GM23338 (cell line): ENCODE data around the gene SNAPIN. TPM values are rescaled to one million over a fixed set of nuclear protein-coding genes. Genes with fewer than 3 reads are reported as not detected.

Experiments
- ATAC-seq: fragments of 200-7000 bp; cut with Tn5 transposase; 3 replicates; pipeline ENCODE4 v1.9.1; 2020
- DNase-seq: peaks from one replicate; pipeline ENCODE4 v3.0.0-alpha.2; 2015; ENCODE audit warnings: low spot score
- H2AFZ ChIP-seq: fragments of 200-600 bp; sonication (generic); 2 replicates; pipeline ENCODE4 v1.8.0; 2016; ENCODE audit warnings: antibody characterized with exemption, mild to moderate bottlenecking, moderate library complexity
- H3F3A ChIP-seq: fragments of 200-600 bp; sonication (generic); replicated peaks from 2 replicates; pipeline ENCODE4 v1.8.0; 2017; ENCODE audit warnings: antibody characterized with exemption, mixed run types, low read depth
- H3K27ac ChIP-seq: fragments of 200-600 bp; sonication (generic); 2 replicates; pipeline ENCODE4 v1.6.1; 2016; ENCODE audit warnings: low read depth
- H3K27me3 ChIP-seq: fragments of 200-600 bp; sonication (generic); 2 replicates; pipeline ENCODE4 v1.8.0; 2016; ENCODE audit warnings: mild to moderate bottlenecking, mixed run types, moderate library complexity; ENCODE audit not compliant: insufficient read depth
- H3K36me3 ChIP-seq: fragments of 200-600 bp; sonication (generic); 2 replicates; pipeline ENCODE4 v1.8.0; 2016; ENCODE audit warnings: mild to moderate bottlenecking; ENCODE audit not compliant: insufficient read depth
- H3K4me1 ChIP-seq: fragments of 200-600 bp; sonication (generic); 2 replicates; pipeline ENCODE4 v1.8.0; 2016; ENCODE audit warnings: mild to moderate bottlenecking, moderate library complexity; ENCODE audit not compliant: insufficient read depth
- H3K4me2 ChIP-seq: fragments of 200-600 bp; sonication (generic); 2 replicates; pipeline ENCODE4 v1.7.1; 2017; ENCODE audit warnings: mixed run types
- H3K4me3 ChIP-seq: fragments of 200-600 bp; sonication (generic); 2 replicates; pipeline ENCODE4 v1.6.1; 2016; ENCODE audit warnings: mixed run types
- H3K79me2 ChIP-seq: fragments of 200-600 bp; sonication (generic); replicated peaks from 2 replicates; pipeline ENCODE4 v1.8.0; 2017; ENCODE audit warnings: mild to moderate bottlenecking; ENCODE audit not compliant: insufficient read depth
- H3K9me2 ChIP-seq: fragments of 200-600 bp; sonication (generic); 2 replicates; pipeline ENCODE4 v1.8.0; 2017; ENCODE audit not compliant: insufficient read depth
- H4K20me1 ChIP-seq: fragments of 200-600 bp; sonication (generic); replicated peaks from 2 replicates; pipeline ENCODE4 v1.8.0; 2017; ENCODE audit warnings: mild to moderate bottlenecking; ENCODE audit not compliant: insufficient read depth
- H3K27ac Mint-ChIP-seq: 2 replicates; pipeline ENCODE4 v1.8.0; 2020; ENCODE audit warnings: inconsistent platforms, mild to moderate bottlenecking, moderate library complexity, mixed read lengths
- H3K27me3 Mint-ChIP-seq: 3 replicates; pipeline ENCODE4 v1.8.0; 2022; ENCODE audit warnings: low read depth, mild to moderate bottlenecking, moderate library complexity, mixed read lengths, inconsistent platforms; ENCODE audit not compliant: insufficient read depth, poor library complexity
- H3K36me3 Mint-ChIP-seq: 3 replicates; pipeline ENCODE4 v1.8.0; 2021; ENCODE audit warnings: low read depth, mild to moderate bottlenecking, inconsistent platforms, moderate library complexity, mixed read lengths
- H3K4me1 Mint-ChIP-seq: 3 replicates; pipeline ENCODE4 v1.8.0; 2020; ENCODE audit warnings: mild to moderate bottlenecking, inconsistent platforms, mixed read lengths
- H3K4me3 Mint-ChIP-seq: 3 replicates; pipeline ENCODE4 v1.8.0; 2021; ENCODE audit warnings: moderate library complexity, mild to moderate bottlenecking, inconsistent platforms, mixed read lengths
- H3K9me3 Mint-ChIP-seq: 3 replicates; pipeline ENCODE4 v1.8.0; 2020; ENCODE audit warnings: moderate library complexity, mild to moderate bottlenecking, inconsistent platforms, mixed read lengths
- EZH2 ChIP-seq: fragments of 200-600 bp; sonication (generic); IDR thresholded peaks from one replicate; pipeline ENCODE4 v1.8.0; 2017; ENCODE audit warnings: antibody characterized with exemption, mild to moderate bottlenecking, low read depth; ENCODE audit not compliant: unreplicated experiment
- JUNB ChIP-seq: IDR thresholded peaks from one replicate; pipeline ENCODE4 v1.6.1; 2016; ENCODE audit warnings: antibody characterized with exemption; ENCODE audit not compliant: unreplicated experiment
- NANOG ChIP-seq: IDR thresholded peaks from 2 replicates; pipeline ENCODE4 v1.6.1; 2016; ENCODE audit warnings: antibody characterized with exemption, borderline replicate concordance
- POLR2AphosphoS5 ChIP-seq: IDR thresholded peaks from 2 replicates; pipeline ENCODE4 v1.6.1; 2016; ENCODE audit warnings: antibody characterized with exemption, low read depth
- REST ChIP-seq: IDR thresholded peaks from one replicate; pipeline ENCODE4 v1.6.1; 2018; ENCODE audit warnings: antibody characterized with exemption; ENCODE audit not compliant: unreplicated experiment
- ZNF114 ChIP-seq: fragments of 250-450 bp; sonication (Bioruptor Pico); IDR thresholded peaks from 2 replicates; pipeline ENCODE4 v1.5.0; 2020; ENCODE audit warnings: mild to moderate bottlenecking, moderate library complexity
- ZNF331 ChIP-seq: fragments of 250-450 bp; sonication (Bioruptor Pico); IDR thresholded peaks from 2 replicates; pipeline ENCODE4 v1.5.0; 2020; ENCODE audit warnings: low read depth, mild to moderate bottlenecking, moderate library complexity
- polyA plus RNA-seq: library from polyadenylated mRNA; unstranded; fragments of >200 nt; fragmentation: Nextera tagmentation; extraction: Ambion mirVana; gene quantifications from 2 replicates; pipeline ENCODE4 v1.2.1, GENCODE V29; 2016
- total RNA-seq: library from RNA; depleted of rRNA; stranded (reverse); fragments of >200 nt; shearing (Covaris generic); gene quantifications from 2 replicates; pipeline ENCODE4 v1.2.3, GENCODE V29; 2014
- TF ChIP-seq, protein P1 (sequence below): fragments of 250-450 bp; sonication (Bioruptor Pico); IDR thresholded peaks from 2 replicates; pipeline ENCODE4 v1.5.0; 2020; ENCODE audit warnings: mild to moderate bottlenecking, moderate library complexity
- TF ChIP-seq, protein P2 (sequence below): IDR thresholded peaks from 2 replicates; pipeline ENCODE4 v1.6.1; 2016; ENCODE audit warnings: antibody characterized with exemption

Gene SNAPIN
- total and polyA plus RNA-seq, 2 experiments from 2014 or later: 25.6 to 48.5 TPM

GRCh38 chr1:153688276-153688675 lies 29.8 kb downstream of the SNAPIN start (continued):
- TF ChIP-seq, protein P1, sequence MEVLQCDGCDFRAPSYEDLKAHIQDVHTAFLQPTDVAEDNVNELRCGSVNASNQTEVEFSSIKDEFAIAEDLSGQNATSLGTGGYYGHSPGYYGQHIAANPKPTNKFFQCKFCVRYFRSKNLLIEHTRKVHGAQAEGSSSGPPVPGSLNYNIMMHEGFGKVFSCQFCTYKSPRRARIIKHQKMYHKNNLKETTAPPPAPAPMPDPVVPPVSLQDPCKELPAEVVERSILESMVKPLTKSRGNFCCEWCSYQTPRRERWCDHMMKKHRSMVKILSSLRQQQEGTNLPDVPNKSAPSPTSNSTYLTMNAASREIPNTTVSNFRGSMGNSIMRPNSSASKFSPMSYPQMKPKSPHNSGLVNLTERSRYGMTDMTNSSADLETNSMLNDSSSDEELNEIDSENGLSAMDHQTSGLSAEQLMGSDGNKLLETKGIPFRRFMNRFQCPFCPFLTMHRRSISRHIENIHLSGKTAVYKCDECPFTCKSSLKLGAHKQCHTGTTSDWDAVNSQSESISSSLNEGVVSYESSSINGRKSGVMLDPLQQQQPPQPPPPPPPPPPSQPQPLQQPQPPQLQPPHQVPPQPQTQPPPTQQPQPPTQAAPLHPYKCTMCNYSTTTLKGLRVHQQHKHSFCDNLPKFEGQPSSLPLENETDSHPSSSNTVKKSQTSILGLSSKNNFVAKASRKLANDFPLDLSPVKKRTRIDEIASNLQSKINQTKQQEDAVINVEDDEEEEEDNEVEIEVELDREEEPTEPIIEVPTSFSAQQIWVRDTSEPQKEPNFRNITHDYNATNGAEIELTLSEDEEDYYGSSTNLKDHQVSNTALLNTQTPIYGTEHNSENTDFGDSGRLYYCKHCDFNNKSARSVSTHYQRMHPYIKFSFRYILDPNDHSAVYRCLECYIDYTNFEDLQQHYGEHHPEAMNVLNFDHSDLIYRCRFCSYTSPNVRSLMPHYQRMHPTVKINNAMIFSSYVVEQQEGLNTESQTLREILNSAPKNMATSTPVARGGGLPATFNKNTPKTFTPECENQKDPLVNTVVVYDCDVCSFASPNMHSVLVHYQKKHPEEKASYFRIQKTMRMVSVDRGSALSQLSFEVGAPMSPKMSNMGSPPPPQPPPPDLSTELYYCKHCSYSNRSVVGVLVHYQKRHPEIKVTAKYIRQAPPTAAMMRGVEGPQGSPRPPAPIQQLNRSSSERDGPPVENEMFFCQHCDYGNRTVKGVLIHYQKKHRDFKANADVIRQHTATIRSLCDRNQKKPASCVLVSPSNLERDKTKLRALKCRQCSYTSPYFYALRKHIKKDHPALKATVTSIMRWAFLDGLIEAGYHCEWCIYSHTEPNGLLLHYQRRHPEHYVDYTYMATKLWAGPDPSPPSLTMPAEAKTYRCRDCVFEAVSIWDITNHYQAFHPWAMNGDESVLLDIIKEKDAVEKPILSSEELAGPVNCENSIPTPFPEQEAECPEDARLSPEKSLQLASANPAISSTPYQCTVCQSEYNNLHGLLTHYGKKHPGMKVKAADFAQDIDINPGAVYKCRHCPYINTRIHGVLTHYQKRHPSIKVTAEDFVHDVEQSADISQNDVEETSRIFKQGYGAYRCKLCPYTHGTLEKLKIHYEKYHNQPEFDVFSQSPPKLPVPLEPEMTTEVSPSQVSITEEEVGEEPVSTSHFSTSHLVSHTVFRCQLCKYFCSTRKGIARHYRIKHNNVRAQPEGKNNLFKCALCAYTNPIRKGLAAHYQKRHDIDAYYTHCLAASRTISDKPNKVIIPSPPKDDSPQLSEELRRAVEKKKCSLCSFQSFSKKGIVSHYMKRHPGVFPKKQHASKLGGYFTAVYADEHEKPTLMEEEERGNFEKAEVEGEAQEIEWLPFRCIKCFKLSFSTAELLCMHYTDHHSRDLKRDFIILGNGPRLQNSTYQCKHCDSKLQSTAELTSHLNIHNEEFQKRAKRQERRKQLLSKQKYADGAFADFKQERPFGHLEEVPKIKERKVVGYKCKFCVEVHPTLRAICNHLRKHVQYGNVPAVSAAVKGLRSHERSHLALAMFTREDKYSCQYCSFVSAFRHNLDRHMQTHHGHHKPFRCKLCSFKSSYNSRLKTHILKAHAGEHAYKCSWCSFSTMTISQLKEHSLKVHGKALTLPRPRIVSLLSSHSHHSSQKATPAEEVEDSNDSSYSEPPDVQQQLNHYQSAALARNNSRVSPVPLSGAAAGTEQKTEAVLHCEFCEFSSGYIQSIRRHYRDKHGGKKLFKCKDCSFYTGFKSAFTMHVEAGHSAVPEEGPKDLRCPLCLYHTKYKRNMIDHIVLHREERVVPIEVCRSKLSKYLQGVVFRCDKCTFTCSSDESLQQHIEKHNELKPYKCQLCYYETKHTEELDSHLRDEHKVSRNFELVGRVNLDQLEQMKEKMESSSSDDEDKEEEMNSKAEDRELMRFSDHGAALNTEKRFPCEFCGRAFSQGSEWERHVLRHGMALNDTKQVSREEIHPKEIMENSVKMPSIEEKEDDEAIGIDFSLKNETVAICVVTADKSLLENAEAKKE: no peak
- no peak for TF ChIP-seq POLR2AphosphoS5

DNA sequence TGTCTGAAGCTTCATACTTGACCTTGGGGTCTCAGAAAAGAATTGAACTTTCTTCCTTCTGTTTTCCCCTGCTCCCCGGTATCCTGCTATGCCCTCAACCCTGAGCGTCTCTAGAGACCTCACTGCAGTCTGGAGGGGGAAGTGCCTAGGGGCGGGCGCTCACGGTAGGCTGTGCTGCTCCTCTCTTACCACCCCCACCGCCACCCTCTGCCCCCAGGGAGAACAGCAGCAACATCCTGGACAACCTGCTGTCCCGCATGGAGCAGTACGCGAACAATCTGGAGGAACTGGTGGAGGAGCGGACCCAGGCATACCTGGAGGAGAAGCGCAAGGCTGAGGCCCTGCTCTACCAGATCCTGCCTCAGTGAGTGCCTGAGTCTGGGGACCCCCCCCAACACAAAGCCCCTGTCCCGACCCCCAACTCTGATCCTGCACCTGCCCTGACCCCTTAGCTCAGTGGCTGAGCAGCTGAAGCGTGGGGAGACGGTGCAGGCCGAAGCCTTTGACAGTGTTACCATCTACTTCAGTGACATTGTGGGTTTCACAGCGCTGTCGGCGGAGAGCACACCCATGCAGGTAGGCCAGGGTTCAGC lies 30.3 kb downstream of the SNAPIN start:
- H3K4me3 Mint-ChIP-seq: no peak overlapping the region; the same call in 2 of the 3 replicates
- no peak overlapping the region for H3K4me3 ChIP-seq
- TF ChIP-seq ZNF331 (CRISPR knock-in tag) (no peak), JUNB (no peak), EZH2 (no peak), REST (no peak), ZNF114 (CRISPR knock-in tag) (no peak), NANOG (no peak)
- TF ChIP-seq, protein P2, sequence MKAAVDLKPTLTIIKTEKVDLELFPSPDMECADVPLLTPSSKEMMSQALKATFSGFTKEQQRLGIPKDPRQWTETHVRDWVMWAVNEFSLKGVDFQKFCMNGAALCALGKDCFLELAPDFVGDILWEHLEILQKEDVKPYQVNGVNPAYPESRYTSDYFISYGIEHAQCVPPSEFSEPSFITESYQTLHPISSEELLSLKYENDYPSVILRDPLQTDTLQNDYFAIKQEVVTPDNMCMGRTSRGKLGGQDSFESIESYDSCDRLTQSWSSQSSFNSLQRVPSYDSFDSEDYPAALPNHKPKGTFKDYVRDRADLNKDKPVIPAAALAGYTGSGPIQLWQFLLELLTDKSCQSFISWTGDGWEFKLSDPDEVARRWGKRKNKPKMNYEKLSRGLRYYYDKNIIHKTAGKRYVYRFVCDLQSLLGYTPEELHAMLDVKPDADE: no peak

More for the DNA sequence above, 30.3 kb downstream of the SNAPIN start:
- Mint-ChIP-seq H3K36me3 (peaks cover 50% of the 10 kb centered on the region), H3K27ac (no peak overlapping the region; the same call in 1 of the 2 replicates), H3K9me3 (no peaks in the 10 kb centered on the region; the same call in 2 of the 3 replicates), H3K4me1 (peaks cover 9% of the 10 kb centered on the region; the same call in 2 of the 3 replicates), H3K27me3 (peaks cover 14% of the 10 kb centered on the region)
- H3K27ac ChIP-seq: no peak overlapping the region
- no peaks in the 10 kb centered on the region for H3K9me2 ChIP-seq
- no peaks in the 10 kb centered on the region for H3K79me2 ChIP-seq
- DNase-seq: no peak
- H2AFZ ChIP-seq: no peak overlapping the region
- ATAC-seq: no peak
- no peaks in the 10 kb centered on the region for H4K20me1 ChIP-seq
- H3F3A ChIP-seq: no peaks in the 10 kb centered on the region
- no peaks in the 10 kb centered on the region for H3K4me1 ChIP-seq
- H3K27me3 ChIP-seq: no peaks in the 10 kb centered on the region
- no peak overlapping the region for H3K4me2 ChIP-seq
- no peaks in the 10 kb centered on the region for H3K36me3 ChIP-seq
